HG02642 (cell line): ENCODE measurements around the gene CHD5.
"Not testable (repeated sequence)": the region's sequence is repeated elsewhere in the genome, so short reads cannot be mapped to it uniquely, and the experiment has no call there.

ENCODE experiments used
- ATAC-seq: cut with Tn5 transposase; IDR thresholded peaks from one replicate; pipeline ENCODE4 v1.9.1; 2021; ENCODE audit warnings: mild to moderate bottlenecking; ENCODE audit not compliant: unreplicated experiment, poor library complexity

CHD5 gene

DNA sequence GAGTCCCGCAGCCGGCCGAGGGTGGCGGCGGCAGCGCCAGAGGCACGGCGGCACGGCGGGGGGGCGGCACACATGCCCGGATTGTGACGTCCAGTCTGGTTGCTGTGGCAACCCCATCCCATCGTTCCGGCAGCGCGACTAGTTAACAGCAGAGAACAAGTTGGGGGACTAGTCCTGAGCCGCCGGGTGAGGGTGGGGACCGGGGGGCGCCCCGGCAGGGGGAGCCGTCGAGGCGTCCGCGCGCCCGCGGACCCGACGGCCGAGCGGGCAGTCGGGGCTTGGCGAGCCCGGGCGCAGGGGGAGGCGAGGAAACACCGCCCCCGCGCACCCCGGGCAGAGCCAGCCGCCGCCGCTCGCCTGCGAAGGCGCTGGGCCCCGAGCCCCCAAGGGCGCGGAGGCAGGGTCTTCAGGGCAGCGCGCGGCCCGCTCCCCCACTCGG, at the start of gene CHD5:
CHD5 (minus strand) TSS at position 54 of the 439 bp plus-strand sequence. CDS start 298 bp downstream, outside the sequence.
- no peak for ATAC-seq

DNA sequence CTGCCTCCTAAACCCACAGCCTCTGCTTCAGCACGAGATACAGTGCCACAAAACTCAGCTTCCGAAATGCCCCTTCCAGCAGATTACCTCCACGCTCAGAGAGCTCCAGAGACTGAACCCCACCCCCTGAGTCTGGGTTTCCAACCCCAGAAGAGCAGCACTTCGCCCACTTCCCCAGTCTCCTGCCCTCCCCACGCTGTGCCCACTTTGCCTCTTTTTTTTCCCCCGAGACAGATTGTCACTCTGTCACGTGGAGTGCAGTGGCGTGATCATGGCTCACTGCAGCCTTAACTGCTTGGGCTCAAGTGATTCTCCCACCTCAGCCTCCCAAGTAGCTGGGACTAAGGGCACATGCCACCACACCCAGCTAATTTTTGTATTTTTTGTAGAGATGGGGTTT, 45.5 kb upstream of the CHD5 start:
- no peak for ATAC-seq

DNA sequence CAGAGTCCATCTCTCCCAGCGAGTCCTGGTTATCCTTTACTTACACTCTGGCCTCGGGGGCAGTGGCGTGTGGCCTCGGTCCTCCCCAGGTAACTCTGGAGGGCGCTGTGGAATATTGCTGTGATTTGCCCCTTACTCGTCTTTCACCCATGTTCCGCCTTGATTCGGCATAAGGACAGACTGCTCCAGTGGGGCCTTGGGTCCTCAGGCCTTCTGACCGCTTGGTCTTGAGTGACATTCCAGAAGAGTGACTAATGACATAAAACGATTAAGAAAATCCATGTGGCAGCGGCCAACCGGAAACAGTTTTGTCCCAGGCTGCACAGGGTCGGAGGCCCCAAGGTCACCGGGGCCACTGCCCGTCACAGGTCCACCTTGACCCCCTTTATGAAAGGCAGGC, 44.6 kb upstream of the CHD5 start:
- ATAC-seq, result no peak

DNA sequence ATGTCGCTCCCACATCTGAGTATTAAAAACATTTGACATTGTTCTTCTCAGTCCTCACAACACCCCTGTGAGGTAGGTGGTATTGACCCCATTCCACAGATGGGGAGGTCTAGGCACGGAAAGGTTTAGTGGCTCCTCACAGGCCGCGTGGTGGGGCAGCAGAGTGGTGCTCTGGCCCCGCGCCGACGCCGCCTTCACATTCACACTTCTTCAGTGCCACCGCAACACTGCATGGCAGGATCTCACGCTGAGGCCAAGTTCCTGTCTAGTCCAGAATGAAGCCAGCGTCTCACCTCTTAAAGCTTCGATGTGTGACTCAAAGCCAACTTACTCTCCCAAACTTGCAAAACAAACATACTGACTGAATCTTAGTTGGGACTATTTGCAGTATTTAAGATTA, 43.5 kb upstream of the CHD5 start:
- no peak for ATAC-seq

DNA sequence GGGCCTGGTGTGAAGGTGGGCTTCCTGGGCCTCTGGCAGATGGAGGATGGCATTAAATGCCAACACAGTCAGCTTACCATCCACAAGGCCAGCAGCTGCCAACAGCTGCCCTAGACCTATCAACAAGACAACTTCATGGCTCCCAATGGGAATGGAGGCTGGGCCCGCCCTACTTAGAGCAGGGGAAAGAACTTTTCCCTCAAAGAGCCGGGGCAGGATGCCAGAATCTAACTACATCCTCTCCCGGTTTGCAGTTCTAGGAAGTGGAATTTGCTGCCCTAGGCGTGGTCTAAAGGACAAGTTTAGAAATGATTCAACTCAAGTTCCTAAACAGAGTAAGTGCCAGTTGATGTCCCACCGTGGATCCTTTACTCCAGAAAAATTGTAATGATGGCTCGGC, 42.5 kb upstream of the CHD5 start:
- no peak for ATAC-seq

DNA sequence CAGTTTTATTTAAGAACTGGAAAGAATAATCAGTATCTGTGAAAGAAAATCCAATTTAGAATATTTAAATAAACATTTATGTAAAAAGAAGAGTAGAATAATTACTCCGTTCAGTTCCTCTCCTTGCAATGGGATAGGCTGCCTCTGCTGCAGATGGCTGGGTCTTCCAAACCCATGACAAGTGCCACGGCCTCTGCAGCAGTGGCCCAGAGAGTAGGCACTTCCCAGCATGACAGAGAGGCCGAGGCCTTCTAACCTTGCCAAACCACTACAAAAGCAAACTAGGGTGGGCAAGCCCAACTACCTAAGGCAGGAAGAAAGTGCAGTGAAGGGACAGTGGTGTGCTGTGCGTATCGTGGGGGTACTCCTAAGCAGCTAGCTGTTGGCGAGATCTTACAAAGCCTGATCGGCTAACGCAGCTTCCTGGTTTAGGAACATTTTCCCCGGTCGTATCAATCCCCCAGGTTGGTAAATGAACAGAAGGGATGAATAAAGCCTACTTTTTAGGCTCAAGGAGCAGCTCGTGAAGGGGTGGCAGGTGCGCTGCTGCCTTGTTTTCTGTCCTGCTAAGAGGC, 41.2 kb upstream of the CHD5 start:
- ATAC-seq, result no peak

DNA sequence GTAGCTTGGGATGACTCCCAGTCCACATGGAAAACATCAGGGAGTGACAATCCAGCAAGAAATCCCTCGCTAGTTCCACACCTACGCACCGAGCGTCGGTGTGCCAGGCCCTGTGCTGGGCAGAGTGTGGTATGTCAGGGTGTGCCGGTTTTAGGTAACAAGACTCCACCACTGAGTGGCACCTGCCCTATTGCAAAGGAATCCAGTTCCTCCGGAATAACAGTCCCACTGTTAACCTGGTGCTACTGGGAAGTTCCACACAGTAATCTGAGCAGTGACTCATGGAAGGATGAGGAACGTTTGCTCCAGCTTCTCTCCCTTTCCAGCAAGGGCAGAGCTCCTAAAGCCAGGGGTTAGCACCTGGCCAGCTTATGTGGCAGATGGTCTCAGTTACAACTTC, 40.1 kb upstream of the CHD5 start:
- no peak for ATAC-seq

DNA sequence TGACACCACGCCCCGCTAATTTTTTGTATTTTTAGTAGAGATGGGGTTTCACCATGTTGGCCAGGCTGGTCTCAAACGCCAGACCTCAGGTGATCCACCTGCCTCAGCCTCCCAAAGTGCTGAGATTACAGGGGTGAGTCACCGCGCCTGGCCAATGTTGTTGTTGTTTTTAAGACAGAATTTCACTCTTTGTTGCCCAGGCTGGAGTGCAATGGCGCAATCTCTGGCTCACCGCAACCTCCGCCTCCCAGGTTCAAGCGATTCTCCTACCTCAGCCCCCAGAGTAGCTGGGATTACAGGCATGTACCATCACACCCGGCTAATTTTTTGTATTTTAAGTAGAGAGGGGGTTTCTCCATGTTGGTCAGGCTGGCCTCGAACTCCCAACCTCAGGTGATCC, 39.5 kb upstream of the CHD5 start:
- not testable (repeated sequence) for ATAC-seq

DNA sequence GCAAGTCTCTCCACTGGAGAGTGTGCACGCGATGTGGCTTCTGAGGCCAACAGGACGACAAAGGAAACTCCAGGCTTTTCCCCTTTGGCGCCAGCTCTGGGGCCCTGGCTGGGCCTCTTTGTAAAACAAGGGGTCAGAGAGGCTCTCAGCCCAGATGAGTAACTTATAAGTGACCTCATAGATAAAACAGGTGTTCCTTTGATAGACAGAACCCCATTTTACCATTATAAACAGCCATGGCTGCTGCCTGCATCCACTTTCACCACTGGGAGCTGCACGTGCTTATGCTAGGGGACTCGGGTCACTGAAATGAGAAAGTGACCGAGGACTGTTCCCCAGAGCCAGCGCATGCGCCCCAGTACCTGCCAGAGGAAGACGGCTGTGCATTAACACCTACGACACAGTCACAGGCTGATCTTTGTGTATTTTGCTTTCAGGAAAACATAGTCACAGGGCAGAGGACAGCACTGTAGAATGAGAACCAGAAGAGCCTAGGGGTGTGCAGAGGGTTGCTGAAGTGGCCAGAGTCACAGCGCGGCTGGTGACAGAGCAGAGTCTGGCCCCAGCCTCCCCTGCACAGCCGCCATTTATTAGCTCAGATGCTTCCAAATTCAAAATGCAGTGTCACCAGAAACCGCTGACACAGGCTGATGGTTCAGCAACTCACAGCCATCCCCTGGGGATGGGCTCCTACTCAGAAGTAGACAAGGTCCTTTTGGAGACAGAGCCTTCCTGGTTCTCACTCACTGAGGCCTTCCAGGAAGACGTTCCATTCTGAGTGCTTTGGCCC, 38.4 kb upstream of the CHD5 start:
- no peak for ATAC-seq

DNA sequence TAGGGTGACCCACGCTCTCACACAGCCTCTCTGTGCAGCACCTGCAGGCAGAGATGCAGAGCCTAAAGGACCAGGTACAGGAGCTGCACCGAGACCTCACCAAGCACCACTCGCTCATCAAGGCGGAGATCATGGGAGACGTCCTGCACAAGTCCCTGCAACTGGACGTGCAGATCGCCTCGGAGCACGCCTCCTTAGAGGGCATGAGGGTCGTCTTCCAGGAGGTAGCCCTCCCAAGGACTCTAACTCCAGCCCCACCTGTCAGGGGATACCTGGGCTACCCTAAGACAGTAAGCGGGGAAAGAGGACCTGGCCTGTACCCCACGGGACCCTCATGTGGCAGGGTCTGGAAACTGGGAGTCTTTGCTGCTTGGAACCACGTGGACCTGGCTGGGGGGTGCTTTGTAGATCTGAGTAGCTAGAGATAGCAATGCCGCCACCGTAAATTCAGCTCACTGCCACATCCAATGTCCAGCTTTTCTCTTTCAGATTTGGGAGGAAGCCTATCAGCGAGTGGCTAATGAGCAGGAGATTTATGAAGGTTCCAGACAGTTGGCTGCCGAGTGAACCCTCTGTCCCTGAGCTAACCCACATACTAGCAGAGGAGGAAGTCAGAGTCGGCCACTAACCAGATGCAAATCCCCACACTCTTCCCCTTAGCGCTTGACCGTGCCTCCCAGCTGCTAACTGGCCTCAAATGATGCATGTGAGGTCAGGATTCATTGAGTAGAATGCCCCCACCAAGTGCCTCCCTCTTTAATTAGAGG, 32.3 kb upstream of the CHD5 start:
- no peak for ATAC-seq

DNA sequence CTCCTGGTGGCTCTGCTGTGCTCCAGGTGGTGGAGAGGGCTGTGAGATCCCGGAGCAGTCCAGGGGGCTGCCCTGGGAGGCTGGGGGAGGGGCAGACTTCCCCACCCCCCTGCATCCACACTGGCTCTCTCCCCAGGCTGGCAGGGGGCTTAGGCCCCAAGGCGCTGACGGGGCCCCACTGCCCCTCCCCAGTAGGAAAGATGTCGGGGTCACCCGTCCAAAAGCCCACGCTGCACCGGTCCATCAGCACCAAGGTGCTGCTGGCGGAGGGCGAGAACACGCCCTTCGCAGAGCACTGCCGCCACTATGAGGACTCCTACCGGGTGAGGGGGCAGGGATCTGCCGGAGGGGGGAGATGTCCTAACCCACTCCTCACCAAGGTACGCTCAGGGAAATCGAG, 31.6 kb upstream of the CHD5 start:
- no peak for ATAC-seq

DNA sequence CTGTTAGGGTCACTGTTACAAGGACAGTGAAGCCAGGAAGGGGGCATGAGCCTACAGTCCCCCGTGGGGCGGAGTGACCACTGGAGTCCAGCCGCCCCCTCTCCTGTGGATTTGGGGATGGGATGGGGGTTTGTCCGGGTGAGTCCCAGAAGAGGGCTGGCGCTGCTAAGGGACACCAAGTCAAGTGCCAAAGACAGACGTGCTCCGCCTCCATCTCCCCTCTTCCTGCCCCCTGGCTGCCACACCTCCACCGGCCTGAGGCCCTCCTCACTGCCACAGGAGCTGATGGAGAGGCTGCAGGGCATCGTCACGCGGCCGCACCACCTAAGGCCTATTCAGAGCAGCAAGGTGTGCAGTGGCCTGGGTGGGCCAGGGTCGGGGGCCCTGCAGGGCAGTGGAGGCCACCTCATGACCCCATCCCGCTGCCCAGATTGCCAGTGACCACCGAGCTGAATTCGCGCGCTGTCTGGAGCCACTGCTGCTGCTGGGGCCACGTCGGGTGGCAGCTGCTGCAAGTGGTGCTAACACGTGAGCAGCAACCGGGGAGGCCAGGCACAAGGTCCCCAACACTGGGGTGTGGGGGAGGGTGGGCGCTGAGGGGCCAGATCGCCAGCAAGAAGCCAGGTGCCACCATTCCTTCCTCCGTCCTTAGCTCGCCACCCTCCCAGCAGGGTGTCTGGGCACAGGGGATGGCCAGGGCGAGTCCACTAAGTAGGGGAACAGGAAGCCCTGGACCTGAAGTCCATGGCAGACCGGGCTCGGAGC, 30.7 kb upstream of the CHD5 start:
- no peak for ATAC-seq

DNA sequence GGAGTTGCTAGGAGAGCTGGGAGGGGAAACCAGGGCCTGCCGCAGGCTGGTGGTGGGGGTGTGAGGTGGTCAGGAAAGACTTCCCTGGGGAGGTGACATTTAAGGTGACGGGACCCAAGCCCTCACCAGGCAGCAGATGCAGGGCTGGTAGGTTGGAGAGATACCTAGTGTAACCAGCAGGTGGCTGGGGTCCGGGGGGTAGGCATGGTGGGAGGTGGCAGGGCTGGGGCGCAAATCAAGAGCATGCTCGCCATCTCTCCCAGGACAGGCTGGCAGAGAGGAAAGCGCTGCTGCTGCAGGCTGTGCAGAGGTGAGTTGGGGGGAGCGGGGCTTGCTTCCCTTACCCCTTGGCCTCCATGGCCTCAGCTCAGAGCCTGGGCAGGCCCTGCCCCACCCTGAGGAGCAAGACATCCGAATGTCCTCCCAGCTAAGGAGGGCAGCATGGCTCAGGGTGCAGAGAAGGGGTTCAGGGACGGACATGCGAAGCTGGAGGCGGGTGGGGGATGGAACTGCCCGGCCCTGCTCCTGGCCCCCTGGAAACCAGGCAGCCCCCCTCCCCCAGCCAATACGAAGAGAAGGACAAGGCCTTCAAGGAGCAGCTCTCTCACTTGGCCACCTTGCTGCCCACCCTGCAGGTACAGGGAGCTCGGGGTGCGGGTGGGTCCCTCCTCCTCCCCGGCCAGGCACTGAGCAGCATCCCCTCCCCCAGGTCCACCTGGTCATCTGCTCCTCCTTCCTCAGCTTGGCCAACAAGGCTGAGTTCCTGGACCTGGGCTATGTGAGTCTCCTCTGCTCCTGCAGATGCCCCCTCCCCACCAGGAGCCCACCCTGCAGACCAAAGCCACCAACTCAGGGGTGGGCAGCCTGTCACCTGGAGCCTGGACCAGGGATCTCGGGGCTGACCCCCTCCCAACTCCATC, 29.8 kb upstream of the CHD5 start:
- ATAC-seq, result no peak

DNA sequence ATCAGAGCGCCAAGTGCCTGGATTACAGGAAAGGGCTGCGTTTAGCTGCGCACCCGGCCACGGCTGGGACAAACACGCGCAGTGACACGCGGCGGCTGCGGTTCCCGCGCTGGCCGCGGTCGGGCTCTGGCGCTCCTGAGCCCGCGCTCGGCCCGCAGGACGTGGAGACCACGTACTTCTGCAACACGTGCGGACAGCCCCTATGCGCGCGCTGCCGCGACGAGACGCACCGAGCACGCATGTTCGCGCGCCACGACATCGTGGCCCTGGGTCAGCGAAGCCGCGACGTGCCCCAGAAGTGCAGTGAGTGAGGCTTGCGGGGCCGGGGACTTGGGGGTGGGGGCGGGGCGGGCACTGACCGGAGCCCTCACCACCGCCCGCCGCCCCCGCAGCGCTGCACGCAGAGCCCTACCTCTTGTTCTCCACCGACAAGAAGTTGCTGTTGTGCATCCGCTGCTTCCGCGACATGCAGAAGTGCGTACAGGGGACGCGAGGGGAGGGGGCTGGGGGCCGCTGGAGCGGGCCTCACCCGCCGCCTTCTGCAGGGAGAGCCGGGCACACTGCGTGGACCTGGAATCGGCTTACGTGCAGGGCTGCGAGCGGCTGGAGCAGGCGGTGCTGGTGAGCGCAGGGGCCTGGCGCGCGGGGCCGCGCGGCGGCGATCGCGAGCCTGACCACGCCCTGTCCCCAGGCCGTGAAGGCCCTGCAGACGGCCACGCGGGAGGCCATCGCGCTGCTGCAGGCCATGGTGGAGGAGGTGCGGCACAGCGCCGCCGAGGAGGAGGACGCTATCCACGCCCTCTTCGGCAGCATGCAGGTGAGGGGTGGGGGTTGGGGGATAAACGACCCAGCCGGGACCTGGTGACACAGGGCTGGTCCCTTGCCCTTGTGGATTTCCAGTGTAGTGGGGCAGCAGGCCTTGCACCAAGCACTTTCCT, 28.9 kb upstream of the CHD5 start:
- ATAC-seq, result no peak

DNA sequence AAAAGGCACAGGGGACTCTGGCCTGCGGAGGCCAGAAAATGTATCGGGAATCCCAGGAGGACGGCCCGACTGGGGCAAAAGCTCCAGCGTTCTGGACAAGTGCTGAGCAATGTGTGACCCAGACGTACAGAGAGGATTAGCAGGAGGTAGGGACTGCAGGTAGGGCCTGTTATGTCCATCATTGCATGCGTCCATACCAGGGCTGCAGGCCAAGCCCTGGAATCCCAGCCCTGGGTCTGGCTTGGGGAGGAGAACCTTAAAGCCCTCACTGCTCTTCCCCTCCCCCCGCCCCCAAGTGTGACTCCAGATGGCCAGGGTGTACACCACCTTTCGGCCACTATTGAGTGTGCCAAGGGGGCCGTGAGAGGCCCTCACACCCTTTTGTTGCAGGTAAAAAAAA, 27.8 kb upstream of the CHD5 start:
- no peak for ATAC-seq

DNA sequence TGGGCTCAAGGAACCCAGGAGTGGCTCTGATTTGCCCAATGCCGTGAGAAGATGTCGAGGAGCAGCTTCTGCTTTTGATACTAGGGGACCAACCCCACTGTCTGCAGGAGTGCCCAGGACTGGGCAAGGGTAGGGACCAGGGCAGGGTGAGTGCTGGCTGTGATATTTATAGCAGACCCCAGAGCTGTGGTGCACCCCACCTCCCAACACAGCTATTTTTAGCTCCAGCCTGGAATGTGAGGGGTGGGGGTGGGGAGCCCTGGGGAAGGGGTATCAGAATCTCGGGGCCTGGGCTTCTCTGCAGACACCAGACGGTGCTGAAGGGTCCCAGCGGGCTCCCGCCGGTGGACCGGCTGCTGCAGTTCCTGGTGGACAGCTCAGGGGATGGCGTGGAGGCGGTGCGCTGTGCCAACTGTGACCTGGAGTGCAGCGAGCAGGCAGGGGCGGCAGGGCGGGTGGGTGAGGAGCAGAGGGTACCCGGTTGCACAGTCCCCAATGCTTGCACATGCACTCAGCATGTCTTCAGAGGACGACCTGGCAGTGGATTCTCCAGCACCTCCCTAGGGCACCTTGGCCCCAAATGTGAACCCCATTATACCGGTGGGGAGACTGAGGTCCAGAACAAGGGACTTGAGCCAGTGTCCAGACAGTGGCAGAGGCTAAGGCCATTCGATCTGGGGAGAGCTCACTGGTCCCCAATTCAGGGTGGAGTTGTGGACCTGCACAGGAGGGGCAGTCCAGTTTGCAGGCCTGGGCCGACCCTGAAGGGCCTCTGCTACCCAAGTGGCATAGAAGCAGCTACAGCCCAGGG, 27.2 kb upstream of the CHD5 start:
- ATAC-seq, result no peak

DNA sequence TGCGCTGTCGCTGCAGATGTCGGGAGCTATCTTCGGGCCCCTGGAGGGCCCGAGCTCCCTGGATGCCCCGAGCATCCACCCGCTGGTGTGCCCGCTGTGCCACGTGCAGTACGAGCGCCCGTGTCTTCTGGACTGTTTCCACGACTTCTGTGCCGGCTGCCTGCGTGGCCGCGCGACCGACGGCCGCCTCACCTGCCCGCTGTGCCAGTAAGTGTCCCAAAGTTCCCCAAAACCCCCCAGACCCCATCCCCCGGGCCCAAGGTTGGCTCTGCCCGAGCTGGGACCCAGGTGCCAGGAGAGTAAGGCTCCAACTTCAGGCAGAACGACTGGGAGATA, 26.4 kb upstream of the CHD5 start:
- ATAC-seq, result no peak
